Smooth muscle cell (in vitro differentiated cells): ENCODE results near the gene LRRC3B. TPM values are rescaled to one million over a fixed set of nuclear protein-coding genes. Genes with fewer than 3 reads are reported as not detected.

Experiments used
- DNase-seq: peaks from one replicate; lab custom pipeline; 2025; ENCODE audit not compliant: unreplicated experiment; lab: John Stamatoyannopoulos, UW
- H2AFZ ChIP-seq: fragments of 200-600 bp; sonication (generic); 2 replicates; pipeline ENCODE4 v1.6.0; 2016; ENCODE audit warnings: antibody characterized with exemption, low read depth, mild to moderate bottlenecking
- H3F3A ChIP-seq: fragments of 200-600 bp; sonication (generic); 2 replicates; pipeline ENCODE4 v1.6.0; 2017; ENCODE audit warnings: antibody characterized with exemption, low read depth
- H3K27ac ChIP-seq: fragments of 200-600 bp; sonication (generic); 2 replicates; pipeline ENCODE4 v1.5.1; 2016; ENCODE audit warnings: low read depth, mild to moderate bottlenecking
- H3K27me3 ChIP-seq: fragments of 200-600 bp; sonication (generic); 2 replicates; pipeline ENCODE4 v1.6.1; 2016; ENCODE audit warnings: low read depth, mild to moderate bottlenecking
- H3K36me3 ChIP-seq: fragments of 200-600 bp; sonication (generic); 2 replicates; pipeline ENCODE4 v1.5.1; 2016; ENCODE audit warnings: low read depth
- H3K4me1 ChIP-seq: fragments of 200-600 bp; sonication (generic); 2 replicates; pipeline ENCODE4 v1.5.1; 2016; ENCODE audit warnings: low read depth
- H3K4me2 ChIP-seq: fragments of 200-600 bp; sonication (generic); 2 replicates; pipeline ENCODE4 v1.6.0; 2016; ENCODE audit warnings: mild to moderate bottlenecking
- H3K4me3 ChIP-seq: fragments of 200-600 bp; sonication (generic); 2 replicates; pipeline ENCODE4 v1.5.1; 2016; ENCODE audit warnings: mild to moderate bottlenecking
- H3K79me2 ChIP-seq: fragments of 200-600 bp; sonication (generic); 2 replicates; pipeline ENCODE4 v1.6.0; 2016; ENCODE audit warnings: low read depth, mild to moderate bottlenecking
- H3K9ac ChIP-seq: fragments of 200-600 bp; sonication (generic); 2 replicates; pipeline ENCODE4 v1.6.0; 2016; ENCODE audit warnings: low read depth
- H3K9me3 ChIP-seq: fragments of 200-600 bp; sonication (generic); replicated peaks from 2 replicates; pipeline ENCODE4 v1.5.1; 2016; ENCODE audit warnings: low read depth
- H4K20me1 ChIP-seq: fragments of 200-600 bp; sonication (generic); 2 replicates; pipeline ENCODE4 v1.6.0; 2016; ENCODE audit warnings: low read depth
- polyA plus RNA-seq: library from polyadenylated mRNA; unstranded; fragments of >200 nt; fragmentation: Nextera tagmentation; extraction: Ambion mirVana; gene quantifications from 2 replicates; pipeline ENCODE4 v1.2.1, GENCODE V29; 2016
- total RNA-seq: library from RNA; depleted of rRNA; stranded (reverse); fragments of >200 nt; gene quantifications from 2 replicates; pipeline ENCODE4 v1.2.3, GENCODE V29; 2014
- TF ChIP-seq, protein P1 (sequence below): fragments of 200-600 bp; sonication (generic); IDR thresholded peaks from 2 replicates; pipeline ENCODE4 v1.5.1; 2017; ENCODE audit warnings: borderline replicate concordance, mild to moderate bottlenecking, antibody characterized with exemption; ENCODE audit not compliant: insufficient read depth, poor library complexity, severe bottlenecking

The LRRC3B gene
- total and polyA plus RNA-seq, 2 experiments from 2014 or later: not detected

DNA sequence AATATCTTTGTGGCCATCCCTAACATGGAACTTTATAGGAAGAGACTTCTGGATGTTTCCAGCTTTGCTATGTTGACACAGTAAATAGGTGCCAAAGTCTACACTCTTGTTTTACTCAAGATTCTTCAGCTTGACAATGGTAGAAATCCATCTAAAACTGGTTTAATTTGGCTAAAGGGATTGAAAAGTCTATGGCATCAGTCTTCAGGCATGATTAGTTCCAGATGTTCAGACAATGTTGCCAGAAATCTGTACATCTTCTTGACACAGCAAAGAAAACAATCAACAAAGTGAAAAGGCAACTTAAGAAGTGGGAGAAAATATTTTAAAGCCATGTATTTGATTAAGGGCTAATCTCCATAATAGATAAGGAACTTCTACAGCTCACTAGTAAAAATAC lies 130.5 kb downstream of the LRRC3B start:
- Histone ChIP-seq H3K4me1 (no peaks in the 10 kb centered on the region), H3F3A (no peaks in the 10 kb centered on the region), H3K27ac (no peak overlapping the region)

DNA sequence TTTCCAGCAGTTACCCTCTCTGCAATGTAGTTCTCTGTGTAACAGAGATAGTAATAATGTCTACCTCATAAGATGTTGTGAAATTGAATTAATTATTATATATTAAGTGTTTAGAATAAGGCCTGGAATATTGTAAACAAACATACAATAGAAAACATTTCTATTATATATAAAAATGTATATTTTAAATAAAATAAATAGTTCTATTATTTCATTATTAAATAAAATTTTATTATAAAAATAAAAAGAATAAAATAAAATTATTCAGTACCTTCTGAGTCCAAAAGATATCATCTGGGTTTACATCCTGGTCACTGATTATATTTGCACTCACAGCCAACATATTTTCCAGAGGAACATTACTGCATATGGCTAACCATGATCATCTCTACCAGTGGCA lies 135.4 kb downstream of the LRRC3B start:
- H3K79me2 ChIP-seq: no peaks in the 10 kb centered on the region
- H3K4me3 ChIP-seq: no peak overlapping the region
- H3F3A ChIP-seq: no peaks in the 10 kb centered on the region
- H3K36me3 ChIP-seq: no peaks in the 10 kb centered on the region
- TF ChIP-seq, protein P1, sequence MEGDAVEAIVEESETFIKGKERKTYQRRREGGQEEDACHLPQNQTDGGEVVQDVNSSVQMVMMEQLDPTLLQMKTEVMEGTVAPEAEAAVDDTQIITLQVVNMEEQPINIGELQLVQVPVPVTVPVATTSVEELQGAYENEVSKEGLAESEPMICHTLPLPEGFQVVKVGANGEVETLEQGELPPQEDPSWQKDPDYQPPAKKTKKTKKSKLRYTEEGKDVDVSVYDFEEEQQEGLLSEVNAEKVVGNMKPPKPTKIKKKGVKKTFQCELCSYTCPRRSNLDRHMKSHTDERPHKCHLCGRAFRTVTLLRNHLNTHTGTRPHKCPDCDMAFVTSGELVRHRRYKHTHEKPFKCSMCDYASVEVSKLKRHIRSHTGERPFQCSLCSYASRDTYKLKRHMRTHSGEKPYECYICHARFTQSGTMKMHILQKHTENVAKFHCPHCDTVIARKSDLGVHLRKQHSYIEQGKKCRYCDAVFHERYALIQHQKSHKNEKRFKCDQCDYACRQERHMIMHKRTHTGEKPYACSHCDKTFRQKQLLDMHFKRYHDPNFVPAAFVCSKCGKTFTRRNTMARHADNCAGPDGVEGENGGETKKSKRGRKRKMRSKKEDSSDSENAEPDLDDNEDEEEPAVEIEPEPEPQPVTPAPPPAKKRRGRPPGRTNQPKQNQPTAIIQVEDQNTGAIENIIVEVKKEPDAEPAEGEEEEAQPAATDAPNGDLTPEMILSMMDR: no peak
- H4K20me1 ChIP-seq: no peaks in the 10 kb centered on the region
- H2AFZ ChIP-seq: no peak overlapping the region
- no peaks in the 10 kb centered on the region for H3K9me3 ChIP-seq
- H3K4me1 ChIP-seq: no peaks in the 10 kb centered on the region
- H3K4me2 ChIP-seq: no peak overlapping the region
- H3K27me3 ChIP-seq: no peaks in the 10 kb centered on the region
- DNase-seq: no peak
- H3K9ac ChIP-seq: no peak overlapping the region
- no peak overlapping the region for H3K27ac ChIP-seq

More for the DNA sequence above, 130.5 kb downstream of the LRRC3B start:
- H3K36me3 ChIP-seq: no peaks in the 10 kb centered on the region
- H3K9ac ChIP-seq: no peak overlapping the region
- TF ChIP-seq, protein P1: no peak
- no peak overlapping the region for H3K4me3 ChIP-seq
- H3K79me2 ChIP-seq: no peaks in the 10 kb centered on the region
- H3K9me3 ChIP-seq: no peaks in the 10 kb centered on the region
- no peak overlapping the region for H2AFZ ChIP-seq
- no peaks in the 10 kb centered on the region for H4K20me1 ChIP-seq
- H3K4me2 ChIP-seq: no peak overlapping the region
- no peak for DNase-seq
- no peaks in the 10 kb centered on the region for H3K27me3 ChIP-seq
